NOMO-1 (cell line): ENCODE results near the gene SRPK3.
"Not testable (repeated sequence)": the region's sequence is repeated elsewhere in the genome, so short reads cannot be mapped to it uniquely, and the experiment has no call there.

Experiments used
- DNase-seq, 2 experiments: peaks; one replicate each; lab custom pipeline; 2025; ENCODE audit not compliant: unreplicated experiment in 2 of 2; lab: John Stamatoyannopoulos, UW

The SRPK3 gene

GRCh38 chrX:153780678-153781427, at the start of gene SRPK3:
SRPK3 (plus strand) TSS chrX:153781041; CDS start chrX:153781087, 46 bp downstream.
- DNase-seq, result no peak

GRCh38 chrX:153731117-153731844, 49.6 kb upstream of the SRPK3 start:
- DNase-seq, result peak; percentile 3 to 6

GRCh38 chrX:153731845-153732215, 49.0 kb upstream of the SRPK3 start:
- no peak for DNase-seq

- DNase-seq, result peak; percentile 27 to 49
Observed at GRCh38 chrX:153732401-153732800, 48.4 kb upstream of the SRPK3 start.

GRCh38 chrX:153733651-153734240, 47.1 kb upstream of the SRPK3 start:
- DNase-seq, result no peak

GRCh38 chrX:153734871-153735270, 46.0 kb upstream of the SRPK3 start:
- no peak for DNase-seq

- no peak for DNase-seq
Observed at GRCh38 chrX:153735274-153735673, 45.6 kb upstream of the SRPK3 start.

GRCh38 chrX:153736071-153736820, 44.6 kb upstream of the SRPK3 start:
- DNase-seq, result no peak

GRCh38 chrX:153736871-153737441, 43.9 kb upstream of the SRPK3 start:
- no peak for DNase-seq

- DNase-seq, result no peak
Observed at GRCh38 chrX:153738056-153738605, 42.7 kb upstream of the SRPK3 start.

GRCh38 chrX:153739754-153740486, 40.9 kb upstream of the SRPK3 start:
- DNase-seq, result no peak

GRCh38 chrX:153740631-153741222, 40.1 kb upstream of the SRPK3 start:
- no peak for DNase-seq

- no peak for DNase-seq
Observed at GRCh38 chrX:153741446-153741845, 39.4 kb upstream of the SRPK3 start.

GRCh38 chrX:153742111-153742510, 38.7 kb upstream of the SRPK3 start:
- DNase-seq, result not testable (repeated sequence)

- not testable (repeated sequence) for DNase-seq
Observed at GRCh38 chrX:153742796-153743467, 37.9 kb upstream of the SRPK3 start.

GRCh38 chrX:153743468-153744209, 37.2 kb upstream of the SRPK3 start:
- DNase-seq, result not testable (repeated sequence)

- DNase-seq, result no peak
Observed at GRCh38 chrX:153744210-153745066, 36.4 kb upstream of the SRPK3 start.
